H9 (cell line): ENCODE results near the gene AP3S1. TPM values are rescaled to one million over a fixed set of nuclear protein-coding genes. Genes with fewer than 3 reads are reported as not detected.

ENCODE experiments used
- DNase-seq: peaks from one replicate; pipeline ENCODE4 v3.0.0-alpha.2; 2017
- H2AFZ ChIP-seq: one replicate; pipeline ENCODE4 v1.6.1; 2013; ENCODE audit warnings: mild to moderate bottlenecking, low read length, control low read depth, moderate library complexity
- H2AK5ac ChIP-seq: 2 replicates; pipeline ENCODE4 v1.6.1; 2013; ENCODE audit warnings: low read length, control low read depth, mixed read lengths; ENCODE audit not compliant: insufficient read length
- H2BK120ac ChIP-seq: one replicate; pipeline ENCODE4 v1.6.1; 2013; ENCODE audit warnings: low read depth, mild to moderate bottlenecking, low read length, control low read depth, inconsistent platforms; ENCODE audit not compliant: poor library complexity, severe bottlenecking
- H2BK12ac ChIP-seq: 2 replicates; pipeline ENCODE4 v1.6.1; 2013; ENCODE audit warnings: low read length, control low read depth, mixed read lengths, low read depth; ENCODE audit not compliant: insufficient read length
- H2BK15ac ChIP-seq: 2 replicates; pipeline ENCODE4 v1.6.1; 2013; ENCODE audit warnings: low read depth, low read length, control low read depth
- H2BK20ac ChIP-seq: one replicate; pipeline ENCODE4 v1.6.1; 2013; ENCODE audit warnings: low read depth, mild to moderate bottlenecking, low read length, control low read depth, inconsistent platforms; ENCODE audit not compliant: poor library complexity, severe bottlenecking
- H2BK5ac ChIP-seq: 2 replicates; pipeline ENCODE4 v1.6.1; 2013; ENCODE audit warnings: low read length, control low read depth, mixed read lengths; ENCODE audit not compliant: insufficient read length
- H3K14ac ChIP-seq: 2 replicates; pipeline ENCODE4 v1.6.1; 2013; ENCODE audit warnings: low read length, control low read depth; ENCODE audit not compliant: insufficient read depth
- H3K18ac ChIP-seq: 2 replicates; pipeline ENCODE4 v1.6.1; 2013; ENCODE audit warnings: low read depth, mild to moderate bottlenecking, mixed read lengths, low read length, control low read depth; ENCODE audit not compliant: insufficient read length
- H3K23ac ChIP-seq: 2 replicates; pipeline ENCODE4 v1.6.1; 2013; ENCODE audit warnings: low read length, control low read depth, mixed read lengths, low read depth; ENCODE audit not compliant: insufficient read length
- H3K23me2 ChIP-seq: 2 replicates; pipeline ENCODE4 v1.6.1; 2013; ENCODE audit warnings: low read depth, mild to moderate bottlenecking, mixed read lengths, low read length, control low read depth; ENCODE audit not compliant: insufficient read length, poor library complexity, severe bottlenecking
- H3K27ac ChIP-seq: 2 replicates; pipeline ENCODE4 v1.5.1; 2013; ENCODE audit warnings: low read length, control low read depth, mixed read lengths, low read depth; ENCODE audit not compliant: insufficient read length
- H3K27me3 ChIP-seq: 2 replicates; pipeline ENCODE4 v1.6.1; 2013; ENCODE audit warnings: low read length, control low read depth, inconsistent platforms; ENCODE audit not compliant: insufficient read depth
- H3K4ac ChIP-seq: 2 replicates; pipeline ENCODE4 v1.6.1; 2013; ENCODE audit warnings: low read depth, mild to moderate bottlenecking, control low read depth, inconsistent platforms, low read length, moderate library complexity
- H3K4me1 ChIP-seq: 2 replicates; pipeline ENCODE4 v1.6.1; 2013; ENCODE audit warnings: low read length, control low read depth, inconsistent platforms; ENCODE audit not compliant: insufficient read depth
- H3K4me2 ChIP-seq: 2 replicates; pipeline ENCODE4 v1.6.1; 2013; ENCODE audit warnings: low read length, control low read depth, mixed read lengths; ENCODE audit not compliant: insufficient read length, insufficient read depth
- H3K56ac ChIP-seq: 2 replicates; pipeline ENCODE4 v1.6.1; 2013; ENCODE audit warnings: low read depth, mild to moderate bottlenecking, mixed read lengths, low read length, control low read depth; ENCODE audit not compliant: insufficient read length
- H3K79me1 ChIP-seq: 2 replicates; pipeline ENCODE4 v1.6.1; 2013; ENCODE audit warnings: low read depth, mild to moderate bottlenecking, moderate library complexity, low read length, control low read depth, inconsistent platforms; ENCODE audit not compliant: insufficient read depth, poor library complexity, severe bottlenecking
- H3K79me2 ChIP-seq: 2 replicates; pipeline ENCODE4 v1.6.1; 2013; ENCODE audit warnings: low read length, control low read depth, inconsistent platforms; ENCODE audit not compliant: insufficient read depth
- H3K9ac ChIP-seq: 2 replicates; pipeline ENCODE4 v1.6.1; 2013; ENCODE audit warnings: low read length, control low read depth, mixed read lengths; ENCODE audit not compliant: insufficient read length; ENCODE audit errors: extremely low read depth
- H3K9me3 ChIP-seq: one replicate; pipeline ENCODE4 v1.6.1; 2013; ENCODE audit warnings: low read depth, low read length, inconsistent platforms; ENCODE audit not compliant: control insufficient read depth
- H3T11ph ChIP-seq: one replicate; pipeline ENCODE4 v1.6.1; 2013; ENCODE audit warnings: mild to moderate bottlenecking, low read length, control low read depth, inconsistent platforms
- H4K20me1 ChIP-seq: one replicate; pipeline ENCODE4 v1.6.1; 2013; ENCODE audit not compliant: control insufficient read depth, insufficient read length, insufficient read depth
- H4K5ac ChIP-seq: 2 replicates; pipeline ENCODE4 v1.6.1; 2013; ENCODE audit warnings: low read depth, mild to moderate bottlenecking, mixed read lengths, low read length, control low read depth; ENCODE audit not compliant: insufficient read length
- H4K8ac ChIP-seq: replicated peaks from 2 replicates; pipeline ENCODE4 v1.6.1; 2013; ENCODE audit warnings: low read length, control low read depth, mixed read lengths, low read depth; ENCODE audit not compliant: insufficient read length
- H4K91ac ChIP-seq: 2 replicates; pipeline ENCODE4 v1.6.1; 2013; ENCODE audit warnings: low read depth, mild to moderate bottlenecking, moderate library complexity, mixed read lengths, low read length, control low read depth; ENCODE audit not compliant: insufficient read length
- H3K27ac Mint-ChIP-seq, 3 experiments: 2 replicates in 2 of 3; 3 replicates in 1 of 3; pipeline ENCODE4 v1.8.0; 2020 to 2021; ENCODE audit warnings: mixed read lengths in 3 of 3, mild to moderate bottlenecking in 1 of 3, moderate library complexity in 1 of 3
- H3K27me3 Mint-ChIP-seq: 2 replicates; pipeline ENCODE4 v1.8.0; 2021; ENCODE audit warnings: low read depth, mild to moderate bottlenecking, moderate library complexity, mixed read lengths
- H3K36me3 Mint-ChIP-seq, 3 experiments: 2 replicates in 2 of 3; 3 replicates in 1 of 3; pipeline ENCODE4 v1.8.0; 2020 to 2021; ENCODE audit warnings: low read depth in 3 of 3, mixed read lengths in 3 of 3; ENCODE audit not compliant: insufficient read depth in 1 of 3
- H3K4me1 Mint-ChIP-seq, 2 experiments: 2 replicates each; pipeline ENCODE4 v1.8.0; 2020; ENCODE audit warnings: mixed read lengths in 2 of 2
- H3K4me3 Mint-ChIP-seq, 2 experiments: 2 replicates in 1 of 2; 3 replicates in 1 of 2; pipeline ENCODE4 v1.8.0; 2020 to 2021; ENCODE audit warnings: mild to moderate bottlenecking in 2 of 2, mixed read lengths in 2 of 2, moderate library complexity in 1 of 2
- H3K9me3 Mint-ChIP-seq, 2 experiments: 2 replicates in 1 of 2; 3 replicates in 1 of 2; pipeline ENCODE4 v1.8.0; 2020; ENCODE audit warnings: mild to moderate bottlenecking in 2 of 2, mixed read lengths in 2 of 2, moderate library complexity in 1 of 2
- CTCF ChIP-seq: fragments of 200-600 bp; sonication (generic); conservative IDR thresholded peaks from 3 replicates; pipeline ENCODE4 v1.8.0; 2021; ENCODE audit warnings: antibody characterized with exemption, mild to moderate bottlenecking
- WGBS: extraction: QIAGEN DNeasy Blood & Tissue Kit; methylation state at CpG from one replicate; pipeline ENCODE4 v1.1.7; 2013; ENCODE audit warnings: missing lambda C conversion rate, low lambda C conversion rate, mixed read lengths; ENCODE audit not compliant: insufficient read length; ENCODE audit errors: extremely low coverage; 5-methylcytosine and 5-hydroxymethylcytosine counted together
- total RNA-seq: library from RNA; stranded (reverse); gene quantifications from 2 replicates; pipeline ENCODE4 v1.2.1, GENCODE V29; 2021

The AP3S1 gene
- total RNA-seq, 1 experiment from 2014 or later: 78.4 TPM

- no peak overlapping the region for H3K23ac ChIP-seq
- H3K4ac ChIP-seq: no peak overlapping the region
- H3K27me3 ChIP-seq: no peaks in the 10 kb centered on the region
- no CpG with 5 or more reads among the region's 7 CpGs for WGBS
- Mint-ChIP-seq H3K27ac (no peak overlapping the region), H3K36me3 (no peaks in the 10 kb centered on the region), H3K4me3 (no peak overlapping the region), H3K27me3 (no peaks in the 10 kb centered on the region), H3K4me1 (peaks cover 26 to 28% of the 10 kb centered on the region in 2 experiments), H3K9me3 (no peaks in the 10 kb centered on the region)
- H4K91ac ChIP-seq: no peak overlapping the region
- no peak overlapping the region for H2BK12ac ChIP-seq
- no peak overlapping the region for H2BK5ac ChIP-seq
- no peak overlapping the region for H3K18ac ChIP-seq
- no peaks in the 10 kb centered on the region for H3K9me3 ChIP-seq
- no peak overlapping the region for H4K5ac ChIP-seq
- H3K27ac ChIP-seq: no peak overlapping the region
- H3K79me1 ChIP-seq: peaks cover 3% of the 10 kb centered on the region
- H2AK5ac ChIP-seq: no peak overlapping the region
- no peak overlapping the region for H2BK15ac ChIP-seq
- no peaks in the 10 kb centered on the region for H4K20me1 ChIP-seq
- no peak overlapping the region for H4K8ac ChIP-seq
- no peak overlapping the region for H3K14ac ChIP-seq
- H2BK20ac ChIP-seq: no peak overlapping the region
- H3K56ac ChIP-seq: no peak overlapping the region
- H3T11ph ChIP-seq: no peak overlapping the region
- peaks cover 7% of the 10 kb centered on the region; the same call in 1 of the 2 replicates for H3K79me2 ChIP-seq
- DNase-seq: no peak
- H3K9ac ChIP-seq: no peak overlapping the region
- H3K23me2 ChIP-seq: peaks cover 7% of the 10 kb centered on the region
- H2BK120ac ChIP-seq: no peak overlapping the region
- H3K4me2 ChIP-seq: no peak overlapping the region
- H2AFZ ChIP-seq: no peak overlapping the region
- H3K4me1 ChIP-seq: no peaks in the 10 kb centered on the region; the same call in 1 of the 2 replicates
- no peak for TF ChIP-seq CTCF
Observed at GRCh38 chr5:115847290-115847689, 5.6 kb downstream of the AP3S1 start.
